Activated T-cell treated with anti-CD3 and anti-CD28 coated beads, Interleukin-2, amount 50 U/mL, for 24 hours (primary cell): ENCODE results near the gene TIGD1.
A peak's percentile ranks its signal among the peaks of the same experiment; 100 is the strongest.

ENCODE experiments used
- DNase-seq: peaks from one replicate; pipeline ENCODE4 v3.0.0-alpha.2; 2020
- H3K27ac Mint-ChIP-seq: 2 replicates; pipeline ENCODE4 v1.8.0; 2020; ENCODE audit warnings: mild to moderate bottlenecking, mixed read lengths
- H3K27me3 Mint-ChIP-seq: 2 replicates; pipeline ENCODE4 v1.8.0; 2020; ENCODE audit warnings: mixed read lengths
- H3K36me3 Mint-ChIP-seq: 2 replicates; pipeline ENCODE4 v1.8.0; 2020; ENCODE audit warnings: low read depth, mixed read lengths
- H3K4me1 Mint-ChIP-seq: 2 replicates; pipeline ENCODE4 v1.8.0; 2020; ENCODE audit warnings: low read depth, mixed read lengths
- H3K4me3 Mint-ChIP-seq: 2 replicates; pipeline ENCODE4 v1.8.0; 2020; ENCODE audit warnings: mild to moderate bottlenecking, moderate library complexity, mixed read lengths
- H3K9me3 Mint-ChIP-seq: 2 replicates; pipeline ENCODE4 v1.8.0; 2020; ENCODE audit warnings: mixed read lengths

The TIGD1 gene

DNA sequence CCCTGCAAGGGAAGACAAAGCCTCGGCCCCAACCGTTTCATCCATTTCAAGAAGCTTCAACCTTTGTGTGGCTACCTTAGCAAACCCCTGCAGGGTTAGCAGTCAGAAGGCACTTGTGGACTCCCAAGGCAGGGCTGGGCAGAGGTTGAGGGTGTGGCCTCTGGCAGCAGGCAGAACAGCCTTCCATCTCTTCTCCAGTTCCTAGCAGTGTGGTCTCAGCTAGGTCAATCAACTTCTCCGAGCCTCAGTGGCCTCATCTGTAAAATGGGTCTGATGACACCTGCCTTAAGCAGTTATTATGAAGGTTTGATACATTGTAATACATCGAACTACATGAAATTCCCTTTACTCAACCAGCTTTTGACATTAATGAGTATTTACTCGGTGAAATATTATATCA, 37.0 kb downstream of the TIGD1 start:
- DNase-seq: no peak
- Mint-ChIP-seq H3K4me1 (no peaks in the 10 kb centered on the region), H3K27me3 (peaks cover 10% of the 10 kb centered on the region), H3K27ac (no peak overlapping the region), H3K36me3 (no peaks in the 10 kb centered on the region), H3K9me3 (no peaks in the 10 kb centered on the region), H3K4me3 (no peak overlapping the region)

- Mint-ChIP-seq H3K4me1 (no peaks in the 10 kb centered on the region), H3K27me3 (peaks cover 10% of the 10 kb centered on the region), H3K36me3 (no peaks in the 10 kb centered on the region), H3K27ac (no peak overlapping the region), H3K4me3 (no peak overlapping the region), H3K9me3 (no peaks in the 10 kb centered on the region)
- DNase-seq: no peak
These were observed 37.8 kb downstream of the TIGD1 start for GRCh38 chr2:232512602-232513001.

GRCh38 chr2:232511336-232511890, 38.9 kb downstream of the TIGD1 start:
- Mint-ChIP-seq H3K27me3 (peaks cover 10% of the 10 kb centered on the region), H3K4me3 (no peak overlapping the region), H3K9me3 (no peaks in the 10 kb centered on the region), H3K4me1 (no peaks in the 10 kb centered on the region), H3K27ac (no peak overlapping the region), H3K36me3 (no peaks in the 10 kb centered on the region)
- DNase-seq: no peak

DNA sequence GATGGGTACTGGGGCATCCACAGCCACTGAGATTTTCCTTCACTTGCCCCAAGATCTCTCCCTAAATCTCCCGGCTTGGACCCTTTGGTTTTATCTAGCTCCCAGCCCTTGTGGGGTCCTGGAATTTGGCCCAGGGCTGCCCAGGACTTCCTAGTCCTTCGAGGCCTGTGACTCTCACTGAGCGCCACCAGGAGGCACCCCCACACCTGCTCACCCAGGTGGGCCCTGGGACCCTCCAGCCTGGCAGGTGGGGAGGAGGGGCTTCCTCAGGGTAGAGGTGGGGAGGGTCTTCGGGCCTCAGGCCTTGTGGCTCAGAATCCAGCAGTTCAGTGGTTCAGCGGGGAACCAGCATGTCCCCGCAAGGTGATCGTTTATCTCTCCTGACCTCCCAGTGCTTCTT, 42.1 kb downstream of the TIGD1 start:
- Mint-ChIP-seq H3K9me3 (no peaks in the 10 kb centered on the region), H3K4me3 (no peak overlapping the region), H3K27ac (no peak overlapping the region), H3K27me3 (peaks cover 40% of the 10 kb centered on the region), H3K36me3 (no peaks in the 10 kb centered on the region), H3K4me1 (peaks cover 6% of the 10 kb centered on the region)
- DNase-seq: no peak

DNA sequence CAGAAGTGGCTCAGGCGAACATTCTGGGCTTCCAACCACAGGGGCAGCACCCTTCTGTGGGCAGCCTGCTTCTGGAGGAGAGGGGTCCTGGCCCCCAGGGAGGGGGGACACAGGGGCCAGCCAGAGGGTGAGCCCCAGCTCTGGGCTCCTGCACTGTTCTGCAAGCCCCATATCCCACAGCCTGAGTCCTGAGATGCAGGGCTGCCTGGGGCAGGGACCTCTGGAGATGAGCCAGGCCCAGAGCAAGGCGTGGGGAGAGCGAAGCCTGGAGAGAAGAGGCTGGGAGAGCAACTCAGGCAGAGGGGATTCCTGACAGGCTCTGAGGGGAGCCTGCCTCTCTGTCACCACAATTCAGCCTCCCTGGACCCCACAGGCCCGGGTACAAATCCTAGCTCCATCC, 43.6 kb downstream of the TIGD1 start:
- peaks cover 10% of the 10 kb centered on the region for H3K4me1 Mint-ChIP-seq
- no peak for DNase-seq
- H3K27me3 Mint-ChIP-seq: peaks cover 55% of the 10 kb centered on the region
- no peaks in the 10 kb centered on the region for H3K36me3 Mint-ChIP-seq
- H3K27ac Mint-ChIP-seq: no peak overlapping the region
- no peak overlapping the region for H3K4me3 Mint-ChIP-seq
- no peaks in the 10 kb centered on the region for H3K9me3 Mint-ChIP-seq

GRCh38 chr2:232505856-232506255, 44.5 kb downstream of the TIGD1 start:
- H3K27ac Mint-ChIP-seq: no peak overlapping the region
- H3K27me3 Mint-ChIP-seq: peaks cover 61% of the 10 kb centered on the region
- no peak for DNase-seq
- H3K36me3 Mint-ChIP-seq: no peaks in the 10 kb centered on the region
- H3K9me3 Mint-ChIP-seq: no peaks in the 10 kb centered on the region
- no peak overlapping the region for H3K4me3 Mint-ChIP-seq
- peaks cover 10% of the 10 kb centered on the region for H3K4me1 Mint-ChIP-seq

DNA sequence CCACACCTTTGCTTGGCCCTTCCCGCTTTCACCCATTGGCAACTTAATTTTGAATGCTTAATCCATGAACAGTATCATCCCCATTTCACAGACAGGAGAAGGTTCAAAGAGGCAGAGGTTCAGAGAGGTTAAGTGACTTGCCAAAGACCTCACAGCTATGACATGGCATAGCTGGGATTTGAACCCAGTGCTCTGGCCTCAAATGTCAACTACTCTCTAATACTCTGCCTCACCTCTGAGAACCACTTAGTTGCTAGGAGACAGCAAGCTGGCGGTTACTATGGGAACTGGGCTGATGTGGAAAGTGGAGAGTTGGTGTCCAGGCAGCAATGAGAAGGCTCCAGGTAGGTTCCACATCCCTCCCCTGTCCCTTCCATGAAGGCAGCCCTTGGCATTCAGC, 45.9 kb downstream of the TIGD1 start:
- no peaks in the 10 kb centered on the region for H3K9me3 Mint-ChIP-seq
- H3K36me3 Mint-ChIP-seq: no peaks in the 10 kb centered on the region
- H3K27me3 Mint-ChIP-seq: peaks cover 69% of the 10 kb centered on the region
- peaks cover 10% of the 10 kb centered on the region for H3K4me1 Mint-ChIP-seq
- DNase-seq: no peak
- no peak overlapping the region for H3K4me3 Mint-ChIP-seq
- H3K27ac Mint-ChIP-seq: no peak overlapping the region

GRCh38 chr2:232503809-232504323, 46.5 kb downstream of the TIGD1 start:
- Mint-ChIP-seq H3K27ac (no peak overlapping the region), H3K36me3 (no peaks in the 10 kb centered on the region), H3K4me3 (peak overlapping the region; percentile 38), H3K9me3 (no peaks in the 10 kb centered on the region), H3K4me1 (peaks cover 10% of the 10 kb centered on the region), H3K27me3 (peaks cover 72% of the 10 kb centered on the region)
- DNase-seq: no peak

GRCh38 chr2:232502911-232503808, 47.2 kb downstream of the TIGD1 start:
- Mint-ChIP-seq H3K27ac (no peak overlapping the region), H3K36me3 (no peaks in the 10 kb centered on the region), H3K4me1 (peaks cover 10% of the 10 kb centered on the region), H3K27me3 (peaks cover 72% of the 10 kb centered on the region), H3K9me3 (no peaks in the 10 kb centered on the region), H3K4me3 (peak overlapping the region; percentile 55)
- DNase-seq: peak; percentile 62

GRCh38 chr2:232502511-232502910, 47.8 kb downstream of the TIGD1 start:
- no peak for DNase-seq
- H3K9me3 Mint-ChIP-seq: no peaks in the 10 kb centered on the region
- H3K36me3 Mint-ChIP-seq: no peaks in the 10 kb centered on the region
- H3K27ac Mint-ChIP-seq: no peak overlapping the region
- H3K27me3 Mint-ChIP-seq: peaks cover 72% of the 10 kb centered on the region
- H3K4me3 Mint-ChIP-seq: peak overlapping the region; percentile 55
- peaks cover 10% of the 10 kb centered on the region for H3K4me1 Mint-ChIP-seq

DNA sequence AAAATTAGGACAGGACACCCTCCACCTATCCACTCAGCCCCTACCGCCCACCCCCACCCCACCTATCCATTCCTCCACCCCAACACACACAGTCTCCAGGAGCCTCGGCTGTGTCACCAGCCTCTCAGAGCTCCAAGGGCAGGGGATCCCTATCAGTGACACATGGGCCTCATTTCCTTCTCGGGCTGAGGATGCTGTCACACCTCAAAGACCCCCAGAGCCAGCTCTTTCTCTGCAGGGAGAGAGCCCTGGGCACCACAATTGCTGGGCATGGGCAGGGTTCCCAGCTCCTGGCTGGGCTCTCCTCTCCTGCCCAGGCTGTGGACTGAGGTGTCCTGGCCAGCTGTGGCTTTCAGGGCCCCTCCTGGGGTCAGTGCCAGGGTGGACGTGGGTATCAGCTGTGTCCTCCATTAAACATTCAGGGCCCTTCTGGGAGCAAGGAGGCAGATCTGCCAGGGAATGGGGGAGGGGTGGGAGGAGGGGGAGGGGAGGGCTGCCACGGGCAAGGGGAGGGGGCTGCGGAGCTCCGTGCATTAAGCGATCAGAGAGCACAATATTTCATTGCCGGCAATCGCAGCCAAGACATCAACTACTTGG, 48.5 kb downstream of the TIGD1 start:
- H3K9me3 Mint-ChIP-seq: no peaks in the 10 kb centered on the region
- H3K36me3 Mint-ChIP-seq: no peaks in the 10 kb centered on the region
- H3K4me1 Mint-ChIP-seq: peaks cover 10% of the 10 kb centered on the region
- H3K27me3 Mint-ChIP-seq: peaks cover 72% of the 10 kb centered on the region
- no peak overlapping the region for H3K27ac Mint-ChIP-seq
- H3K4me3 Mint-ChIP-seq: no peak overlapping the region
- no peak for DNase-seq

- Mint-ChIP-seq H3K27me3 (peaks cover 69% of the 10 kb centered on the region), H3K4me3 (no peak overlapping the region)
These were observed 49.0 kb downstream of the TIGD1 start for GRCh38 chr2:232501331-232501771.

GRCh38 chr2:232498452-232498851, 51.9 kb downstream of the TIGD1 start:
- H3K4me1 Mint-ChIP-seq: peaks cover 5% of the 10 kb centered on the region
- no peaks in the 10 kb centered on the region for H3K9me3 Mint-ChIP-seq
- H3K27me3 Mint-ChIP-seq: peaks cover 40% of the 10 kb centered on the region
- DNase-seq: no peak
- H3K36me3 Mint-ChIP-seq: no peaks in the 10 kb centered on the region
- no peak overlapping the region for H3K4me3 Mint-ChIP-seq
- no peak overlapping the region for H3K27ac Mint-ChIP-seq

More at GRCh38 chr2:232501331-232501771, 49.0 kb downstream of the TIGD1 start:
- Mint-ChIP-seq H3K36me3 (no peaks in the 10 kb centered on the region), H3K9me3 (no peaks in the 10 kb centered on the region), H3K4me1 (peaks cover 10% of the 10 kb centered on the region), H3K27ac (no peak overlapping the region)
- no peak for DNase-seq
